ENCODE measurements around the gene G0S2. TPM values are rescaled to one million over a fixed set of nuclear protein-coding genes. Genes with fewer than 3 reads are reported as not detected.

G0S2 gene
- total RNA-seq, 1 donor from 2014 or later = 5.9 TPM

DNA sequence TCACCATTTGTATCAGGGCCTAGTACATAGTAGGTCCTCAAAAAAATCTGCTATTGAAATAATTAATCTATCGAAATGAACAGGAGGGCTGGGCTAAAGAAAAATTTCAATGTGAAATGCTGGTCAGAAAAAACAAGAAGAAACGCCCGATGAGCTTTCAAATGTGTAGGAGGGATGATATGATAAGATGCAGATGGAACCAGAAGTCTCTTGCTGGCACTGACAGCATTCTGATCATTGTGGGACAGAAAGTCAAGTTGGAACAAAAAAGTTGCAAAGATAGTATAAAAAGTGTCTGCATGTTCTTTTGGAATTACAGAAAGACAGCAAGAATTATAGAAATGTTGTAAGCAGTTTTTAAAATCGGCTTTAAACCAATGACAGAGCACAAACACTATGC, 11.1 kb downstream of the G0S2 start:
- Histone ChIP-seq H3K36me3 (ENCODE audit: insufficient read depth, low read length) (no peaks in the 10 kb centered on the region), H2AFZ (ENCODE audit: low read depth, low read length) (no peak overlapping the region), H3K79me2 (ENCODE audit: insufficient read depth, low read length) (no peaks in the 10 kb centered on the region), H3K4me3 (ENCODE audit: insufficient read depth, low read depth, low read length) (no peak overlapping the region), H3K9ac (ENCODE audit: low read length) (no peak overlapping the region), H3K9me3 (ENCODE audit: insufficient read depth, low read depth, low read length) (no peaks in the 10 kb centered on the region), H4K20me1 (ENCODE audit: insufficient read depth, low read length) (no peaks in the 10 kb centered on the region), H3K27me3 (ENCODE audit: insufficient read depth, low read length) (peaks cover 15% of the 10 kb centered on the region), H3K27ac (ENCODE audit: low read depth, low read length) (no peak overlapping the region), H3K4me2 (ENCODE audit: low read length) (no peak overlapping the region), H3K4me1 (ENCODE audit: insufficient read depth, low read length) (peaks cover 4% of the 10 kb centered on the region)
- Mint-ChIP-seq H3K36me3 (ENCODE audit: low read depth, unreplicated experiment) (no peaks in the 10 kb centered on the region), H3K27me3 (ENCODE audit: low read depth, unreplicated experiment) (peaks cover 16% of the 10 kb centered on the region), H3K4me3 (ENCODE audit: unreplicated experiment) (no peak overlapping the region), H3K4me1 (ENCODE audit: low read depth, unreplicated experiment) (peaks cover 20% of the 10 kb centered on the region), H3K27ac (ENCODE audit: unreplicated experiment) (no peak overlapping the region), H3K9me3 (ENCODE audit: unreplicated experiment) (no peaks in the 10 kb centered on the region)
- no peak for FAIRE-seq
- DNase-seq (ENCODE audit: low read depth) = no peak
- no peak for TF ChIP-seq EZH2 (IDR thresholded peaks at IDR 0.05; ENCODE audit: insufficient read depth, low read length)
- TF ChIP-seq, protein P1, sequence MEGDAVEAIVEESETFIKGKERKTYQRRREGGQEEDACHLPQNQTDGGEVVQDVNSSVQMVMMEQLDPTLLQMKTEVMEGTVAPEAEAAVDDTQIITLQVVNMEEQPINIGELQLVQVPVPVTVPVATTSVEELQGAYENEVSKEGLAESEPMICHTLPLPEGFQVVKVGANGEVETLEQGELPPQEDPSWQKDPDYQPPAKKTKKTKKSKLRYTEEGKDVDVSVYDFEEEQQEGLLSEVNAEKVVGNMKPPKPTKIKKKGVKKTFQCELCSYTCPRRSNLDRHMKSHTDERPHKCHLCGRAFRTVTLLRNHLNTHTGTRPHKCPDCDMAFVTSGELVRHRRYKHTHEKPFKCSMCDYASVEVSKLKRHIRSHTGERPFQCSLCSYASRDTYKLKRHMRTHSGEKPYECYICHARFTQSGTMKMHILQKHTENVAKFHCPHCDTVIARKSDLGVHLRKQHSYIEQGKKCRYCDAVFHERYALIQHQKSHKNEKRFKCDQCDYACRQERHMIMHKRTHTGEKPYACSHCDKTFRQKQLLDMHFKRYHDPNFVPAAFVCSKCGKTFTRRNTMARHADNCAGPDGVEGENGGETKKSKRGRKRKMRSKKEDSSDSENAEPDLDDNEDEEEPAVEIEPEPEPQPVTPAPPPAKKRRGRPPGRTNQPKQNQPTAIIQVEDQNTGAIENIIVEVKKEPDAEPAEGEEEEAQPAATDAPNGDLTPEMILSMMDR (IDR thresholded peaks at IDR 0.05; ENCODE audit: insufficient read depth, low read depth, low read length) = no peak

DNA sequence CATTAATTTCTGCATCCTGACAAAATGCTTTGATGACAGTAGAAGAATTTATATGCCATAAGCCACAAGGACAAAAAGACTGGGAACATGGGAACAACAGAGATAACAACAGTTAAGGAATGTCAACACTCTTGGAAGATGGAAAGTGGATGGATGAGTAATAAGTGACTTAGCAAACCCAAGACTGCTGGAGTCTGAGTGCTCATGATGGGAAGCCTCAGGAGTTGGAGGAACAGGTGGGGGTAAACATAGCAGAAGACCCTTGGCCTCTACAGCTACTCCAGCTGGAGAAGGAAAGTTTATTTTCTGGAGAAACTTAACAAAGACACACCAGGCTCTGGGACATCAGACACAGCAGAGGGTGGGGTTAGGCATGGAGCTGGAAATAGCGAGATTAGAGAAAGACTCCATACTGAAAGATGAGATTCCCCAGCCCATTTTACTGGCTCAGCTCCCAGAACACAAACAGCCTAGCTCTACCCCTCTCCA, 13.6 kb downstream of the G0S2 start:
- Histone ChIP-seq H3K9ac (ENCODE audit: low read length) (no peak overlapping the region), H3K4me1 (ENCODE audit: insufficient read depth, low read length) (peaks cover 7% of the 10 kb centered on the region), H2AFZ (ENCODE audit: low read depth, low read length) (no peak overlapping the region), H3K79me2 (ENCODE audit: insufficient read depth, low read length) (no peaks in the 10 kb centered on the region), H4K20me1 (ENCODE audit: insufficient read depth, low read length) (no peaks in the 10 kb centered on the region), H3K27ac (ENCODE audit: low read depth, low read length) (no peak overlapping the region), H3K4me2 (ENCODE audit: low read length) (no peak overlapping the region), H3K36me3 (ENCODE audit: insufficient read depth, low read length) (no peaks in the 10 kb centered on the region), H3K4me3 (ENCODE audit: insufficient read depth, low read depth, low read length) (no peak overlapping the region), H3K9me3 (ENCODE audit: insufficient read depth, low read depth, low read length) (no peaks in the 10 kb centered on the region), H3K27me3 (ENCODE audit: insufficient read depth, low read length) (peaks cover 11% of the 10 kb centered on the region)
- Mint-ChIP-seq H3K36me3 (ENCODE audit: low read depth, unreplicated experiment) (no peaks in the 10 kb centered on the region), H3K4me3 (ENCODE audit: unreplicated experiment) (no peak overlapping the region), H3K27ac (ENCODE audit: unreplicated experiment) (peak overlapping the region; percentile 16), H3K27me3 (ENCODE audit: low read depth, unreplicated experiment) (peaks cover 22% of the 10 kb centered on the region), H3K9me3 (ENCODE audit: unreplicated experiment) (no peaks in the 10 kb centered on the region), H3K4me1 (ENCODE audit: low read depth, unreplicated experiment) (peaks cover 20% of the 10 kb centered on the region)
- TF ChIP-seq, protein P1 (IDR thresholded peaks at IDR 0.05; ENCODE audit: insufficient read depth, low read depth, low read length) = no peak
- no peak for TF ChIP-seq EZH2 (IDR thresholded peaks at IDR 0.05; ENCODE audit: insufficient read depth, low read length)
- DNase-seq (ENCODE audit: low read depth) = peak; percentile 51
- FAIRE-seq = no peak

DNA sequence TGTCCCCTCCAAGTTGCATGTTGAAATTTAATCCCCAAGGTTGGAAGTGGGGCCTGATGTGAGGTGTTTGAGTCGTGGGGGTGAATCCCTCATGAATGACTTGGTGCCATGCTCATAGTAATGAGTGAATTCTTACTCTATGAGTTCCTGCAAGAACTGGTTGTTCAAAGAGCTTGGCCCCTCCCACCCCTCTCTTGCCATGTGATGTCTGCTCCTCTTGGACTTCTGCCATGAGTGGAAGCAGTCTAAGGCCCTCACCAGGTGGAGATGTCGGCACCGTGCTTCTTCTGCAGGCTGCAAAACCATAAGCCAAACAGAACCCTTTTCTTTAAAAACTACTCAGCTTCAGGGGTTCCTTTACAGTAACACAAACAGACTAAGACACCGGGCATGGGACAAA, 14.3 kb downstream of the G0S2 start:
- H3K27ac ChIP-seq (ENCODE audit: low read depth, low read length) = no peak overlapping the region
- no peaks in the 10 kb centered on the region for H3K36me3 Mint-ChIP-seq (ENCODE audit: low read depth, unreplicated experiment)
- H4K20me1 ChIP-seq (ENCODE audit: insufficient read depth, low read length) = no peaks in the 10 kb centered on the region
- no peak overlapping the region for H3K4me3 ChIP-seq (ENCODE audit: insufficient read depth, low read depth, low read length)
- DNase-seq (ENCODE audit: low read depth) (no peak), FAIRE-seq (no peak)
- TF ChIP-seq, protein P1 (IDR thresholded peaks at IDR 0.05; ENCODE audit: insufficient read depth, low read depth, low read length) = no peak
- no peak for TF ChIP-seq EZH2 (IDR thresholded peaks at IDR 0.05; ENCODE audit: insufficient read depth, low read length)
- H3K4me3 Mint-ChIP-seq (ENCODE audit: unreplicated experiment) = no peak overlapping the region
- no peak overlapping the region for H3K9ac ChIP-seq (ENCODE audit: low read length)
- H3K27me3 Mint-ChIP-seq (ENCODE audit: low read depth, unreplicated experiment) = peaks cover 29% of the 10 kb centered on the region
- no peak overlapping the region for H3K4me2 ChIP-seq (ENCODE audit: low read length)
- peaks cover 7% of the 10 kb centered on the region for H3K4me1 ChIP-seq (ENCODE audit: insufficient read depth, low read length)
- no peaks in the 10 kb centered on the region for H3K79me2 ChIP-seq (ENCODE audit: insufficient read depth, low read length)
- no peaks in the 10 kb centered on the region for H3K36me3 ChIP-seq (ENCODE audit: insufficient read depth, low read length)
- no peaks in the 10 kb centered on the region for H3K9me3 Mint-ChIP-seq (ENCODE audit: unreplicated experiment)
- no peak overlapping the region for H3K27ac Mint-ChIP-seq (ENCODE audit: unreplicated experiment)
- H3K9me3 ChIP-seq (ENCODE audit: insufficient read depth, low read depth, low read length) = no peaks in the 10 kb centered on the region
- peaks cover 20% of the 10 kb centered on the region for H3K4me1 Mint-ChIP-seq (ENCODE audit: low read depth, unreplicated experiment)
- peaks cover 18% of the 10 kb centered on the region for H3K27me3 ChIP-seq (ENCODE audit: insufficient read depth, low read length)
- no peak overlapping the region for H2AFZ ChIP-seq (ENCODE audit: low read depth, low read length)
